GM12878 (cell line): ENCODE measurements around the gene PRM3. TPM values are rescaled to one million over a fixed set of nuclear protein-coding genes. Genes with fewer than 3 reads are reported as not detected.

Experiments used
- ATAC-seq: fragments of 200-7000 bp; cut with Tn5 transposase; 3 replicates; pipeline ENCODE4 v1.9.1; 2020; ENCODE audit warnings: mild to moderate bottlenecking, moderate library complexity
- BruUV-seq: library from RNA; stranded (reverse); fragments of 400-500 nt; replicated peaks from 2 replicates; lab custom pipeline; 2021; lab: Mats Ljungman, UMichigan
- CTCF ChIA-PET: fragments of 300-600 bp; sonication (Branson Sonifier 250); formaldehyde crosslinking; extraction: SDS; loops from one replicate; lab custom pipeline; 2021; ENCODE audit warnings: inconsistent platforms; lab: Yijun Ruan, JAX
- POLR2A ChIA-PET: fragments of 350-600 bp; formaldehyde crosslinking; extraction: SDS; loops from one replicate; lab custom pipeline; 2021; ENCODE audit warnings: inconsistent platforms; lab: Charles Lee
- RAD21 ChIA-PET: fragments of 300-600 bp; sonication (Branson Sonifier 250); formaldehyde crosslinking; loops from one replicate; lab custom pipeline; 2023; ENCODE audit warnings: antibody characterized with exemption; ENCODE audit not compliant: unreplicated experiment; lab: Charles Lee
- SMC1A ChIA-PET: fragments of 300-600 bp; sonication (Branson Sonifier 250); formaldehyde crosslinking; loops from one replicate; lab custom pipeline; 2023; ENCODE audit not compliant: unreplicated experiment, uncharacterized antibody; lab: Charles Lee
- DNase-seq: peaks from one replicate; pipeline ENCODE4 v3.0.0-alpha.2; 2011; ENCODE audit warnings: low read depth, low spot score
- FAIRE-seq: peaks from 3 replicates; lab custom pipeline; 2011; peaks lifted over from hg19 to GRCh38; lab: Jason Lieb, UNC
- H2AFZ ChIP-seq: 2 replicates; pipeline ENCODE4 v1.6.0; 2011; ENCODE audit warnings: low read depth, low read length, control low read depth; ENCODE audit not compliant: control insufficient read depth
- H3K27ac ChIP-seq: 2 replicates; pipeline ENCODE4 v1.5.1; 2011; ENCODE audit warnings: control low read depth; ENCODE audit not compliant: control insufficient read depth, insufficient read depth
- H3K27me3 ChIP-seq, 2 experiments: replicated peaks in 1 of 2; 2 replicates each; pipeline versions ENCODE4 v1.6.0 to v1.6.1; 2011; ENCODE audit warnings: low read length in 1 of 2; ENCODE audit not compliant: control insufficient read depth in 2 of 2, insufficient read depth in 2 of 2
- H3K36me3 ChIP-seq, 2 experiments: 2 replicates each; pipeline ENCODE4 v1.5.1; 2011; ENCODE audit warnings: low read length in 1 of 2; ENCODE audit not compliant: control insufficient read depth in 2 of 2, insufficient read depth in 2 of 2
- H3K4me1 ChIP-seq: 2 replicates; pipeline ENCODE4 v1.6.1; 2011; ENCODE audit warnings: mild to moderate bottlenecking, low read length, moderate library complexity, mixed read lengths; ENCODE audit not compliant: control insufficient read depth, insufficient read depth
- H3K4me2 ChIP-seq: 2 replicates; pipeline ENCODE4 v1.6.0; 2011; ENCODE audit warnings: control low read depth; ENCODE audit not compliant: control insufficient read depth, insufficient read depth
- H3K4me3 ChIP-seq: fragments of 200-600 bp; sonication (generic); 2 replicates; pipeline ENCODE4 v1.5.1; 2016
- H3K79me2 ChIP-seq: 2 replicates; pipeline ENCODE4 v1.6.0; 2011; ENCODE audit warnings: low read length; ENCODE audit not compliant: control insufficient read depth, insufficient read depth
- H3K9ac ChIP-seq: 2 replicates; pipeline ENCODE4 v1.8.0; 2011; ENCODE audit warnings: low read length, control low read depth, mixed read lengths; ENCODE audit not compliant: control insufficient read depth, insufficient read depth
- H3K9me3 ChIP-seq: replicated peaks from 3 replicates; pipeline ENCODE4 v1.5.1; 2011; ENCODE audit warnings: mild to moderate bottlenecking, low read length; ENCODE audit not compliant: control insufficient read depth, insufficient read depth
- H4K20me1 ChIP-seq: 2 replicates; pipeline ENCODE4 v1.6.0; 2011; ENCODE audit not compliant: control insufficient read depth, insufficient read depth
- CHD1 ChIP-seq: IDR thresholded peaks from 2 replicates; pipeline ENCODE4 v1.6.1; 2012; ENCODE audit warnings: low read depth, low read length, improper control_type of control experiment
- HSF1 ChIP-seq: fragments of 150-350 bp; IDR thresholded peaks from 2 replicates; pipeline ENCODE4 v1.6.1; 2014; ENCODE audit warnings: mild to moderate bottlenecking, low read depth, low read length
- NR2C2 ChIP-seq: IDR thresholded peaks from 2 replicates; pipeline ENCODE4 v1.6.1; 2011; ENCODE audit warnings: borderline replicate concordance, low read depth; ENCODE audit not compliant: control insufficient read depth, insufficient read length
- NR2F1 ChIP-seq: fragments of 450-650 bp; conservative IDR thresholded peaks from 2 replicates; pipeline ENCODE4 v1.6.1; 2017; ENCODE audit warnings: mild to moderate bottlenecking
- POLR2AphosphoS2 ChIP-seq: IDR thresholded peaks from 2 replicates; pipeline ENCODE4 v1.6.1; 2011; ENCODE audit warnings: low read depth, mild to moderate bottlenecking, low read length, improper control_type of control experiment, moderate library complexity
- PRDM15 ChIP-seq: fragments of 450-650 bp; formaldehyde crosslinking; IDR thresholded peaks from 2 replicates; pipeline ENCODE4 v1.4.0; 2020; ENCODE audit warnings: mild to moderate bottlenecking, moderate library complexity
- SMARCA5 ChIP-seq: fragments of 450-650 bp; IDR thresholded peaks from 2 replicates; pipeline ENCODE4 v1.6.1; 2017; ENCODE audit warnings: mild to moderate bottlenecking
- ZNF384 ChIP-seq: IDR thresholded peaks from 2 replicates; pipeline ENCODE4 v1.6.1; 2012; ENCODE audit warnings: low read depth, mild to moderate bottlenecking, low read length, improper control_type of control experiment, borderline replicate concordance
- WGBS: methylation state at CpG from one replicate; pipeline ENCODE4 v1.1.6; 2016; ENCODE audit warnings: low lambda C conversion rate; ENCODE audit not compliant: insufficient replicate concordance, insufficient coverage; ENCODE audit errors: missing lambda C conversion rate; 5-methylcytosine and 5-hydroxymethylcytosine counted together
- in situ Hi-C: fragments of 300-500 bp; cut with MboI; formaldehyde crosslinking; loops from 9 replicates; pipeline ENCODE4 v1.14.3; 2018; ENCODE audit warnings: mixed read lengths
- intact Hi-C: fragments of 100-400 bp; cut with micrococcal nuclease; formaldehyde crosslinking; loops from one replicate; pipeline ENCODE4 v1.14.2; 2022; ENCODE audit not compliant: unreplicated experiment
- polyA plus RNA-seq, 11 experiments: library from polyadenylated mRNA; depleted of rRNA in 4 of 11; unstranded in 6 of 11; stranded (reverse) in 5 of 11; fragments of >200 nt; fragmentation: Nextera tagmentation in 4 of 11; fragmentation: Illumina TruSeq in 1 of 11; extraction: Ambion mirVana in 4 of 11; extraction: Trizol in 1 of 11; gene quantifications; 1 replicate in 1 of 11; 2 replicates in 10 of 11; pipeline versions ENCODE4 v1.2.1 to v1.2.3, GENCODE V29; 2011 to 2016; ENCODE audit warnings: inconsistent platforms in 2 of 11, missing spikeins in 2 of 11, low read depth in 1 of 11
- total RNA-seq, 4 experiments: library from RNA; depleted of rRNA in 3 of 4; stranded (reverse); fragments of >200 nt in 3 of 4; fragmentation: Illumina TruSeq in 1 of 4; extraction: Trizol in 1 of 4; gene quantifications; 2 replicates each; pipeline versions ENCODE4 v1.2.1 to v1.2.3, GENCODE V29; 2013 to 2021

PRM3 gene
- total and polyA plus RNA-seq, 10 of the 15 experiments (the other 5 are each of a cell fraction or from before 2014, with no cell fraction given), result not detected

- CTCF ChIA-PET, result interaction anchor here (0.9 to 7.4 kb wide), 4 partner anchors 14 to 76 kb away, joined by 3 to 104 read pairs (median 46); partner anchors contain the start of gene SOCS1
- in situ Hi-C loops, result no loop called here
- POLR2A ChIA-PET, result interaction anchor here (5.3 kb wide), 1 partner anchor 15 kb away, joined by 85 read pairs; no protein-coding TSS in a partner anchor
- WGBS, result 86% methylated on average over 4 of the region's 4 CpGs
- SMC1A ChIA-PET, result interaction anchor here (1.0 to 6.5 kb wide), 3 partner anchors 10 to 51 kb away, joined by 3 to 40 read pairs (median 5); no protein-coding TSS in a partner anchor
- Histone ChIP-seq H3K4me2 (no peak overlapping the region), H3K27ac (no peak overlapping the region), H3K27me3 (no peaks in the 10 kb centered on the region), H2AFZ (no peak overlapping the region), H3K9me3 (no peaks in the 10 kb centered on the region), H3K9ac (no peak overlapping the region), H3K4me1 (peaks cover 48% of the 10 kb centered on the region), H4K20me1 (no peaks in the 10 kb centered on the region), H3K4me3 (no peak overlapping the region), H3K36me3 (no peaks in the 10 kb centered on the region), H3K79me2 (no peaks in the 10 kb centered on the region; the same call in 1 of the 2 replicates)
- no TSS peak for BruUV-seq
- DNase-seq (no peak), ATAC-seq (no peak), FAIRE-seq (no peak)
- no peak for TF ChIP-seq NR2C2
- no peak for TF ChIP-seq SMARCA5
- TF ChIP-seq CHD1, result no peak
- TF ChIP-seq NR2F1, result no peak
- no peak for TF ChIP-seq PRDM15 (CRISPR knock-in tag)
- TF ChIP-seq HSF1, result no peak
- no peak for TF ChIP-seq ZNF384
- TF ChIP-seq POLR2AphosphoS2, result no peak
- RAD21 ChIA-PET, result interaction anchor here (2.0 to 6.8 kb wide), 2 partner anchors 15 to 27 kb away, joined by 4 to 206 read pairs; partner anchors contain the start of gene TNP2
- intact Hi-C loops, result loop anchor here (5.0 kb wide), 2 partner anchors 93 to 218 kb away; no protein-coding TSS in a partner anchor
These were observed 22.2 kb upstream of the PRM3 start for GRCh38 chr16:11295672-11296071.
